ENCODE measurements around the gene AFAP1L1. TPM values are rescaled to one million over a fixed set of nuclear protein-coding genes. Genes with fewer than 3 reads are reported as not detected.

The AFAP1L1 gene
- polyA plus RNA-seq, 2 of the 4 experiments (the other 2 are of a cell fraction): 1.5 to 3.5 TPM

GRCh38 chr5:149378241-149378820, 106.7 kb downstream of the AFAP1L1 start (continued):
- TF ChIP-seq FOXS1 (CRISPR knock-in tag; IDR thresholded peaks at IDR 0.05): no peak
- TF ChIP-seq TFCP2L1 (CRISPR knock-in tag; IDR thresholded peaks at IDR 0.05): no peak
- no peak for TF ChIP-seq HMGXB4 (CRISPR knock-in tag; IDR thresholded peaks at IDR 0.05; ENCODE audit: borderline replicate concordance)
- TF ChIP-seq SREBF2 (IDR thresholded peaks at IDR 0.05): no peak
- TF ChIP-seq ZC3H11A (IDR thresholded peaks at IDR 0.05): no peak
- no peak for TF ChIP-seq MAX (IDR thresholded peaks at IDR 0.05)

- Histone ChIP-seq H3K4me3 (no peak within 1 kb of the TSS), H3K4me2 (no peak within 1 kb of the TSS), H3K9me3 (no peaks in the 10 kb centered on the region), H3K4me1 (no peaks in the 10 kb centered on the region; the same call in 2 of the 3 replicates), H3K27ac (no peak within 1 kb of the TSS)
- no peak for FAIRE-seq
- CTCF ChIA-PET: interaction anchor here (0.7 to 44.9 kb wide), 7 partner anchors 10 to 239 kb away, joined by 3 to 1709 read pairs (median 71); no protein-coding TSS in a partner anchor
- no peak for TF ChIP-seq BCL3 (IDR thresholded peaks at IDR 0.05)
- TF ChIP-seq RARB (CRISPR knock-in tag; IDR thresholded peaks at IDR 0.05): no peak
- TF ChIP-seq PHF8 (IDR thresholded peaks at IDR 0.05; ENCODE audit: borderline replicate concordance, low read depth): no peak
- TF ChIP-seq HDAC2 (IDR thresholded peaks at IDR 0.05): no peak
- TF ChIP-seq RFX5 (IDR thresholded peaks at IDR 0.05): no peak
- no peak for TF ChIP-seq NR3C1 (IDR thresholded peaks at IDR 0.05)
- no peak for TF ChIP-seq NPAS2 (CRISPR knock-in tag; IDR thresholded peaks at IDR 0.05; ENCODE audit: borderline replicate concordance)
- TF ChIP-seq CEBPB (IDR thresholded peaks at IDR 0.05): no peak
- no peak for TF ChIP-seq CHD4 (IDR thresholded peaks at IDR 0.05; ENCODE audit: borderline replicate concordance)
- TF ChIP-seq HOXB13 (CRISPR knock-in tag; IDR thresholded peaks at IDR 0.05; ENCODE audit: low read depth): no peak
- TF ChIP-seq JUNB (IDR thresholded peaks at IDR 0.05): no peak
- no peak for TF ChIP-seq RCOR1 (IDR thresholded peaks at IDR 0.05; ENCODE audit: low read depth, low read length)
- no peak for TF ChIP-seq FOXS1 (CRISPR knock-in tag; IDR thresholded peaks at IDR 0.05)
- ATAC-seq: no peak
- DNase-seq (ENCODE audit: low read depth in 1 of 2, low spot score in 1 of 2): no peak
- WGBS (ENCODE audit: missing lambda C conversion rate): 72% methylated on average over 22 of the region's 22 CpGs
- POLR2A ChIA-PET: no interaction called here
Measured at GRCh38 chr5:149379177-149379761, 107.6 kb downstream of the AFAP1L1 start, which contains the start of gene IL17B. TSS of gene IL17B (minus strand) at chr5:149379292. CDS start at chr5:149379225, 67 bp downstream.

- ChIA-PET CTCF (interaction anchor here (0.7 to 44.9 kb wide), 7 partner anchors 11 to 239 kb away, joined by 3 to 1709 read pairs (median 71); no protein-coding TSS in a partner anchor), POLR2A (no interaction called here)
- Histone ChIP-seq H3K4me3 (no peak overlapping the region), H3K9me3 (no peaks in the 10 kb centered on the region), H3K4me1 (no peaks in the 10 kb centered on the region; the same call in 2 of the 3 replicates), H3K27ac (no peak overlapping the region), H3K4me2 (no peak overlapping the region)
- FAIRE-seq: no peak
- no peak for ATAC-seq
- WGBS (ENCODE audit: missing lambda C conversion rate): 92% methylated on average over 4 of the region's 5 CpGs
- DNase-seq (ENCODE audit: low read depth in 1 of 2, low spot score in 1 of 2): no peak
- TF ChIP-seq POLR2A (IDR thresholded peaks at IDR 0.05; ENCODE audit: low read length) (no peak), HES2 (IDR thresholded peaks at IDR 0.05) (no peak), ZFP36 (IDR thresholded peaks at IDR 0.05; ENCODE audit: borderline replicate concordance, partially characterized antibody) (no peak), REST (IDR thresholded peaks at IDR 0.05) (no peak), SREBF2 (IDR thresholded peaks at IDR 0.05) (no peak), ELK1 (IDR thresholded peaks at IDR 0.05; ENCODE audit: low read depth, low read length) (no peak), SMC3 (IDR thresholded peaks at IDR 0.05) (no peak), RFX5 (IDR thresholded peaks at IDR 0.05) (no peak), HOXA7 (CRISPR knock-in tag; IDR thresholded peaks at IDR 0.05) (no peak)
Measured at GRCh38 chr5:149379818-149380374, 108.2 kb downstream of the AFAP1L1 start.
